SK-N-SH (cell line): Measurements from ENCODE around the gene KLHL2.
"Not testable (repeated sequence)": the region's sequence is repeated elsewhere in the genome, so short reads cannot be mapped to it uniquely, and the experiment has no call there.

Experiments used
- EZH2phosphoT487 ChIP-seq: fragments of 200-600 bp; sonication (generic); IDR thresholded peaks from 2 replicates; pipeline ENCODE4 v1.6.1; 2017; ENCODE audit warnings: low read depth, mixed run types, mild to moderate bottlenecking, antibody characterized with exemption, moderate library complexity, borderline replicate concordance
- FOXM1 ChIP-seq: IDR thresholded peaks from 2 replicates; pipeline ENCODE4 v1.4.0; 2012; ENCODE audit warnings: low read depth, mild to moderate bottlenecking
- NFIC ChIP-seq: IDR thresholded peaks from 2 replicates; pipeline ENCODE4 v1.4.0; 2012; ENCODE audit warnings: borderline replicate concordance
- SMC3 ChIP-seq: IDR thresholded peaks from 2 replicates; pipeline ENCODE4 v1.6.1; 2012; ENCODE audit warnings: low read depth, low read length, improper control_type of control experiment
- TAF1 ChIP-seq: IDR thresholded peaks from 2 replicates; pipeline ENCODE4 v1.6.1; 2012; ENCODE audit warnings: low read depth, mild to moderate bottlenecking, low read length, moderate library complexity, borderline replicate concordance
- TCF12 ChIP-seq: IDR thresholded peaks from 2 replicates; pipeline ENCODE4 v1.4.0; 2012
- TF ChIP-seq, protein P1 (sequence below): IDR thresholded peaks from 2 replicates; pipeline ENCODE4 v1.4.0; 2012; ENCODE audit warnings: low read depth
- TF ChIP-seq, protein P2 (sequence below): IDR thresholded peaks from 2 replicates; pipeline ENCODE4 v1.4.0; 2012; ENCODE audit warnings: low read depth, borderline replicate concordance

DNA sequence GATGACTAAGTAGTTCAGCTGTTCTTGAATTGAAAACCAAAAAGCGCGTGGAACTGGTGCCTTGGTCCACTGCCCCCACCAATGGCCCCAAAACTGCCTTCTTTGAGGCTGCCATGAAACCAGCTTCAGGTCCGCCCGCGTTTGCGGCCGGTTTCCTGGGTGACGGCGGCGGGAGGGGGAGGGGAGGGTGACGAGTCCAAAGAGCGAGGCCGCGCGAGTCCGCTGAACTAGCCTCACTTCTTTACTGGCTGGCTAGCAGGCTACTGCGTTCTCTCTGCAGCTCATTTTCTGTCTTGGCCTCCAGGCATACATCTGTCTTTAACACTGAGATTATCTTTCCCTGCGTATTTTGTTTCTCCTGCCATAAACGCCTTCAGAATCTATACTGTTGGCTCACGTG, 72.2 kb downstream of the KLHL2 start:
- TF ChIP-seq TCF12, EZH2phosphoT487, NFIC, SMC3, FOXM1, TAF1: not testable (repeated sequence)
- TF ChIP-seq, protein P1, sequence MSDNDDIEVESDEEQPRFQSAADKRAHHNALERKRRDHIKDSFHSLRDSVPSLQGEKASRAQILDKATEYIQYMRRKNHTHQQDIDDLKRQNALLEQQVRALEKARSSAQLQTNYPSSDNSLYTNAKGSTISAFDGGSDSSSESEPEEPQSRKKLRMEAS, result not testable (repeated sequence)
- TF ChIP-seq, protein P2, sequence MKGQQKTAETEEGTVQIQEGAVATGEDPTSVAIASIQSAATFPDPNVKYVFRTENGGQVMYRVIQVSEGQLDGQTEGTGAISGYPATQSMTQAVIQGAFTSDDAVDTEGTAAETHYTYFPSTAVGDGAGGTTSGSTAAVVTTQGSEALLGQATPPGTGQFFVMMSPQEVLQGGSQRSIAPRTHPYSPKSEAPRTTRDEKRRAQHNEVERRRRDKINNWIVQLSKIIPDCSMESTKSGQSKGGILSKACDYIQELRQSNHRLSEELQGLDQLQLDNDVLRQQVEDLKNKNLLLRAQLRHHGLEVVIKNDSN, result not testable (repeated sequence)
